ENCODE results near the gene ROR2. TPM values are rescaled to one million over a fixed set of nuclear protein-coding genes. Genes with fewer than 3 reads are reported as not detected.
A peak's percentile ranks its signal among the peaks of the same experiment; 100 is the strongest.

ROR2 gene
- total RNA-seq, 1 experiment from 2014 or later, result not detected

- no peak for DNase-seq (ENCODE audit: low spot score)
These were observed 132.4 kb downstream of the ROR2 start for GRCh38 chr9:91817493-91818224.

GRCh38 chr9:91817106-91817492 lies 132.9 kb downstream of the ROR2 start:
- no peak for DNase-seq (ENCODE audit: low spot score)

GRCh38 chr9:91816356-91816755 lies 133.7 kb downstream of the ROR2 start:
- no peak for DNase-seq (ENCODE audit: low spot score)

GRCh38 chr9:91815896-91816295 lies 134.1 kb downstream of the ROR2 start:
- DNase-seq (ENCODE audit: low spot score), result no peak

- no peak for DNase-seq (ENCODE audit: low spot score)
These were observed 135.3 kb downstream of the ROR2 start for GRCh38 chr9:91814753-91815152.

GRCh38 chr9:91814201-91814600 lies 135.8 kb downstream of the ROR2 start:
- DNase-seq (ENCODE audit: low spot score), result no peak

GRCh38 chr9:91813176-91813795 lies 136.7 kb downstream of the ROR2 start:
- no peak for DNase-seq (ENCODE audit: low spot score)

- DNase-seq (ENCODE audit: low spot score), result no peak
These were observed 137.8 kb downstream of the ROR2 start for GRCh38 chr9:91812191-91812590.

- no peak for DNase-seq (ENCODE audit: low spot score)
These were observed 138.8 kb downstream of the ROR2 start for GRCh38 chr9:91811024-91811909.

GRCh38 chr9:91810286-91810905 lies 139.6 kb downstream of the ROR2 start:
- DNase-seq (ENCODE audit: low spot score), result no peak

- peak; percentile 28 for DNase-seq (ENCODE audit: low spot score)
These were observed 140.3 kb downstream of the ROR2 start for GRCh38 chr9:91809581-91810285.

- DNase-seq (ENCODE audit: low spot score), result no peak
These were observed 142.3 kb downstream of the ROR2 start for GRCh38 chr9:91807643-91808246.

- DNase-seq (ENCODE audit: low spot score), result no peak
These were observed 145.0 kb downstream of the ROR2 start for GRCh38 chr9:91805031-91805430.

GRCh38 chr9:91803970-91804752 lies 145.9 kb downstream of the ROR2 start:
- no peak for DNase-seq (ENCODE audit: low spot score)

- no peak for DNase-seq (ENCODE audit: low spot score)
These were observed 146.7 kb downstream of the ROR2 start for GRCh38 chr9:91803151-91803940.

GRCh38 chr9:91802391-91802790 lies 147.6 kb downstream of the ROR2 start:
- DNase-seq (ENCODE audit: low spot score), result no peak

- DNase-seq (ENCODE audit: low spot score), result no peak
These were observed 149.5 kb downstream of the ROR2 start for GRCh38 chr9:91800473-91801030.

- DNase-seq (ENCODE audit: low spot score), result no peak
These were observed 150.8 kb downstream of the ROR2 start for GRCh38 chr9:91799113-91799744.

Data from A172 (cell line).